Heart left ventricle (tissue), 16 donors: ENCODE measurements around the gene MYH14. TPM values are rescaled to one million over a fixed set of nuclear protein-coding genes. Genes with fewer than 3 reads are reported as not detected.
A peak's percentile ranks its signal among the peaks of the same experiment; 100 is the strongest.

Experiments used
- ATAC-seq, 4 donors: fragments of 200-7000 bp; cut with Tn5 transposase; one replicate each; pipeline ENCODE4 v1.9.1; 2020 to 2022; ENCODE audit warnings: moderate library complexity in 4 of 4, mild to moderate bottlenecking in 3 of 4, moderate number of reproducible peaks in 1 of 4
- DNase-seq, 5 donors: peaks; one replicate each; pipeline ENCODE4 v3.0.0-alpha.2; 2020
- H3K27ac ChIP-seq, 12 donors: fragments of 200-600 bp; sonication (generic) in 4 of 12; one replicate each; pipeline versions ENCODE4 v1.5.0 to v1.8.0; 2016 to 2022; ENCODE audit warnings: mild to moderate bottlenecking in 2 of 12
- H3K27me3 ChIP-seq, 9 donors: fragments of 200-600 bp; sonication (generic) in 2 of 9; one replicate each; pipeline versions ENCODE4 v1.5.1 to v1.8.0; 2016 to 2022; ENCODE audit warnings: mild to moderate bottlenecking in 3 of 9
- H3K36me3 ChIP-seq, 9 donors: fragments of 200-600 bp; sonication (generic) in 2 of 9; one replicate each; pipeline versions ENCODE4 v1.5.0 to v1.8.0; 2018 to 2022; ENCODE audit warnings: mild to moderate bottlenecking in 2 of 9
- H3K4me1 ChIP-seq, 12 donors: fragments of 200-600 bp; sonication (generic) in 4 of 12; one replicate each; pipeline versions ENCODE4 v1.5.0 to v1.8.0; 2016 to 2022; ENCODE audit warnings: mild to moderate bottlenecking in 3 of 12
- H3K4me3 ChIP-seq, 12 donors: fragments of 200-600 bp; sonication (generic) in 4 of 12; one replicate each; pipeline versions ENCODE4 v1.5.0 to v1.8.0; 2017 to 2022; ENCODE audit warnings: mild to moderate bottlenecking in 9 of 12, moderate library complexity in 4 of 12
- H3K9me3 ChIP-seq, 12 donors: fragments of 200-600 bp; sonication (generic) in 4 of 12; one replicate each; pipeline versions ENCODE4 v1.5.0 to v1.8.0; 2016 to 2022; ENCODE audit warnings: mild to moderate bottlenecking in 1 of 12
- POLR2A ChIP-seq, 2 donors: fragments of 450-650 bp; IDR thresholded peaks; one replicate each; pipeline ENCODE4 v1.6.1; 2017; ENCODE audit warnings: antibody characterized with exemption in 2 of 2, mild to moderate bottlenecking in 2 of 2, moderate library complexity in 2 of 2
- WGBS, 4 donors: extraction: QIAGEN DNeasy Blood & Tissue Kit in 2 of 4; methylation state at CpG; one replicate each; pipeline versions ENCODE4 v1.1.5 to v1.1.7; 2013 to 2018; 5-methylcytosine and 5-hydroxymethylcytosine counted together
- intact Hi-C, 10 donors: fragments of 100-400 bp; cut with DNase I; formaldehyde crosslinking; loops; one replicate each; pipeline versions ENCODE4 v1.11.1 to v1.14.2; 2022
- polyA plus RNA-seq, 2 donors: library from polyadenylated mRNA; stranded (reverse); fragments of 200-250 nt; gene quantifications; one replicate each; pipeline ENCODE4 v1.2.3, GENCODE V29; 2013
- total RNA-seq, 9 donors: library from RNA; depleted of rRNA in 2 of 9; stranded (reverse); fragments of >200 nt in 2 of 9; fragmentation: NEBNext Ultra II Directional in 3 of 9; extraction: Animal tissue kit (Norgen Biotek cat#: 25700) in 3 of 9; gene quantifications; one replicate each; pipeline versions ENCODE4 v1.1.0 to v1.2.4, GENCODE V29; 2016 to 2023
- TF ChIP-seq, protein P1 (sequence below), 12 donors: fragments of 200-600 bp; sonication (generic) in 4 of 12; IDR thresholded peaks; one replicate each; pipeline versions ENCODE4 v1.5.0 to v1.8.0; 2018 to 2022; ENCODE audit warnings: antibody characterized with exemption in 12 of 12, mild to moderate bottlenecking in 5 of 12
- donor health status: ischemic (EF 13 %, LVEDD 7.1; RV severe dilation, severe dysfunction).
- donor health status: healthy with polysubstance abuse.
- donor health status: DM: no; HTN: yes; CAD: no.
- donor health status: DM: no; HTN: no; CAD: no.
- donor health status: ischemic (EF 25% LVEDD 6.9; RV normal size, moderate dysfunction).
- donor health status: ischemic (EF 25% LVEDD 5.7; RV mildly dilated, moderate dysfunction).
- donor health status: healthy.
- donor health status: DM: yes; HTN: yes; CAD: no.
- donor health status: ischemic (EF 35%, LVEDD 5.7; RV mildly dilated, moderate dysfunction).
- donor health status: nonischemic (EF 11% LVEDD 7.7; RV severe dilation, severe dysfunction).
- donor health status: DM: yes; HTN: yes; CAD: no.
- donor health status: PGD.
- donor health status: ischemic (EF 29% LVEDD 5.4; RV normal size, mild dysfunction).
- donor health status: nonischemic (EF 23%, LVEDD 6.1; RV moderate dilation, normal function).

Gene MYH14
- total and polyA plus RNA-seq, 11 donors: 45.8 to 132 (median 90.5) TPM

DNA sequence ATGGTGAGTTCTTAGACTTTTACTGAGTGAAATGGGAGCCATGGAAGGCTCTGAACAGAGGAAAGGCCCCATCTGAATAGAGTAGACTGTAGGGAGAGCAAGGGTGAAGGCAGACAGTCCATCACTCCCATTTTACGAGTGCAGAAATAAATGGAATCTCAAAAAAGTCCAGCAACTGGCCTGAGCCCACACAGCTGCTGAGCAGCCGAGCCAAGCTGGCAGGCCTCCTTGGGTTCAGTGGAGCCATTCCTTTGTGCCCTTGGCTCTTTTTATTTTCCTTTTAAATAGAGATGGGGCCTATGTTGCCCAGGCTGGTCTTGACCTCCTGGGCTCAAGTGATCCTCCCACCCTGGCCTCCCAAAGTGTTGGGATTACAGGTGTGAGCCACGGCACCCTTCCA, 1.0 kb upstream of the MYH14 start:
- H3K27me3 ChIP-seq: peaks cover 0 to 45% (median 28%) of the 10 kb centered on the region in 9 donors
- 78 to 87% (median 83%) methylated on average over 3 of the region's 3 CpGs for WGBS, 4 donors
- TF ChIP-seq, protein P1, sequence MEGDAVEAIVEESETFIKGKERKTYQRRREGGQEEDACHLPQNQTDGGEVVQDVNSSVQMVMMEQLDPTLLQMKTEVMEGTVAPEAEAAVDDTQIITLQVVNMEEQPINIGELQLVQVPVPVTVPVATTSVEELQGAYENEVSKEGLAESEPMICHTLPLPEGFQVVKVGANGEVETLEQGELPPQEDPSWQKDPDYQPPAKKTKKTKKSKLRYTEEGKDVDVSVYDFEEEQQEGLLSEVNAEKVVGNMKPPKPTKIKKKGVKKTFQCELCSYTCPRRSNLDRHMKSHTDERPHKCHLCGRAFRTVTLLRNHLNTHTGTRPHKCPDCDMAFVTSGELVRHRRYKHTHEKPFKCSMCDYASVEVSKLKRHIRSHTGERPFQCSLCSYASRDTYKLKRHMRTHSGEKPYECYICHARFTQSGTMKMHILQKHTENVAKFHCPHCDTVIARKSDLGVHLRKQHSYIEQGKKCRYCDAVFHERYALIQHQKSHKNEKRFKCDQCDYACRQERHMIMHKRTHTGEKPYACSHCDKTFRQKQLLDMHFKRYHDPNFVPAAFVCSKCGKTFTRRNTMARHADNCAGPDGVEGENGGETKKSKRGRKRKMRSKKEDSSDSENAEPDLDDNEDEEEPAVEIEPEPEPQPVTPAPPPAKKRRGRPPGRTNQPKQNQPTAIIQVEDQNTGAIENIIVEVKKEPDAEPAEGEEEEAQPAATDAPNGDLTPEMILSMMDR (IDR thresholded peaks at IDR 0.05): no peak
- TF ChIP-seq POLR2A (IDR thresholded peaks at IDR 0.05): no peak

DNA sequence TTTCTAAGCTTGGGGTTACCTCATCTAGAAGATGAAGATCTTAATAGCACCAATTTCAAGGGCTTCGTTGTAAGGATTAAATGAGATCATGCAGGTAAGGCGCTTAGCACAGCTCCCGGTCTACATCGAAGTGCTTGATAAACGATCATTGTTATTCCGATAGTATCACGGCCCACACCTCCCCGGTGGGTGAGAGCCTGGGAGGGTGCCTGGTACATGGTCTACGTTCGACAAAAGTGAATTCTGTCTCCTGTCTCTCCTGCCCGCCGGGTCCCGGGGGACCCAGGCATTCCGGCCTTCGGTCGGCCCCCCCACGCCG, 501 bp upstream of the MYH14 start:
- H3K27me3 ChIP-seq: peaks cover 0 to 47% (median 28%) of the 10 kb centered on the region in 9 donors
- H3K9me3 ChIP-seq: no peaks in the 10 kb centered on the region
- peak overlapping the region in 9 of 12 donors; percentile 17 to 97 (median 51) for H3K27ac ChIP-seq
- peaks cover 0 to 43% (median 17%) of the 10 kb centered on the region in 12 donors for H3K4me1 ChIP-seq
- intact Hi-C loops: no loop called here
- H3K4me3 ChIP-seq: peak overlapping the region; percentile 24 to 86 (median 62)
- no peaks in the 10 kb centered on the region for H3K36me3 ChIP-seq
- ATAC-seq (no peak), DNase-seq (no peak)
- TF ChIP-seq POLR2A (IDR thresholded peaks at IDR 0.05): no peak
- TF ChIP-seq, protein P1 (IDR thresholded peaks at IDR 0.05): no peak
- 5 to 15% (median 9%) methylated on average over 16 to 18 of the region's 18 CpGs for WGBS, 4 donors

More for the DNA sequence above, 1.0 kb upstream of the MYH14 start:
- H3K27ac ChIP-seq: peak overlapping the region in 2 of 12 donors; percentile 68 to 97
- H3K4me3 ChIP-seq: peak overlapping the region in 1 of 12 donors; percentile 61
- H3K9me3 ChIP-seq: no peaks in the 10 kb centered on the region
- ATAC-seq (no peak), DNase-seq (no peak)
- intact Hi-C loops: no loop called here
- peaks cover 0 to 43% (median 17%) of the 10 kb centered on the region in 12 donors for H3K4me1 ChIP-seq
- no peaks in the 10 kb centered on the region for H3K36me3 ChIP-seq

DNA sequence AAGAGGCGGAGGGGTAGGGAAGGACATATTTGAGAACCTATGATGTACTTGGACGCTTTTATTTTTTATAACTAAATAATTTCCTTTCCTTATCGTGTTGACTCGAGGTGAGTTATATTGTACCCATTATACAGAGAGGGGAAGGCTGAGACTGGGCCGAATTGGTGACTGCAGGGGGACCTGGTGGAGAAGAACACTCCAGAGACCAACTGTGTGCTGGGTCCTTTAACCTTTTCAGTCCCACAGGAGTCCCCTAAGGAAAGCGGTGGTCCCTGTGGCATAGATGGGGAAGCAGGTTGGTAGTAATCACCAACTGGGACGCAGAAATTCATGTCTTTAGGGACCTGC, 633 bp downstream of the MYH14 start:
- Histone ChIP-seq H3K27me3 (peaks cover 0 to 47% (median 28%) of the 10 kb centered on the region in 9 donors), H3K36me3 (no peaks in the 10 kb centered on the region), H3K4me3 (peak overlapping the region; percentile 24 to 86 (median 62)), H3K9me3 (no peaks in the 10 kb centered on the region), H3K27ac (peak overlapping the region in 8 of 12 donors; percentile 52 to 97 (median 86)), H3K4me1 (peaks cover 0 to 35% (median 10%) of the 10 kb centered on the region in 12 donors)
- WGBS, 4 donors: 52 to 56% (median 54%) methylated on average over 7 of the region's 7 CpGs
- DNase-seq: no peak
- intact Hi-C loops: no loop called here
- TF ChIP-seq POLR2A (IDR thresholded peaks at IDR 0.05): no peak
- TF ChIP-seq, protein P1 (IDR thresholded peaks at IDR 0.05): no peak
- no peak for ATAC-seq

DNA sequence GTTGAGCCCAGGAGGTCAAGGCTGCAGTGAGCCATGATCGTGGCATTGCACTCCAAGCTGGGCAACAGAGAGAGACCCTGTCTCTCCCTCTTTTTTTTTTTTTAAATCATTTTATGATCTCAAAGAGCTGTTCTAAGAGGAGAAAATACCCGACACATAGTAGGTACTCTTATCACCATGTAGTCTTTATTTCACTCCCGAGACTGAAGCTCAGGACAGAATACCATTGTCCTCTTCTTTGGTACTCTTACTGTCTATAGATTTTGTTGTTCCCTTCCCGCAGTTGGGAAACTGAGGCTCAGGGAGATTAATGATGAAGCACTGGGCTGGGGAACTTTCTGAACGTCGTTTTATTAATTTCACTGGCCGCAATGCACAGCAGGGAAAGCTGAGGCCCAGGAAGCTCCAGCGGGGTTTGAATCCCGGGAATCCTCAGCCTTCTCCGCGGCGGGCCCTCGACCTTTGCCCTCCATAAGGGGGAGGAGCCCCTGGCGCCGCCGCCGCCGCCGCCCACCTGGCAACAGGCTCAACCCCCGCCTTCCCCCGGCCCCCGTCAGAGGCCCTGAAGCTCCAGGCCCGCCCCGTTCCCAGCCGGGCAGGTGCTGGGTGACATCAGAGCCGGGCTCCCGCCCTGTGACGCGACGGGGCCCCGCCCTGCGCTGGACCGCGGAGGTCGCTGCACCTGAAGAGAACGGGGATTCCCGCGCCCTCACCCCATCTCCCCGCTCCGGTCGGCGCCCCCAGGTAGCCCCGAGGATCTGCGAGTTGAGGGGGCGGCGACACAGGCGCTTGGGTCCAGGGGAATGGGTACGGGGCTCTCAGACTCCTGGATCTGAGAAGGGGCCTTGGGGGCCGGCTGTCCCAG, 1.6 kb downstream of the MYH14 start:
- H3K27ac ChIP-seq: peak overlapping the region in 9 of 12 donors; percentile 18 to 97 (median 52)
- peaks cover 0 to 28% (median 5%) of the 10 kb centered on the region in 12 donors for H3K4me1 ChIP-seq
- peak overlapping the region in 11 of 12 donors; percentile 11 to 86 (median 61) for H3K4me3 ChIP-seq
- H3K36me3 ChIP-seq: no peaks in the 10 kb centered on the region
- TF ChIP-seq POLR2A (IDR thresholded peaks at IDR 0.05): no peak
- TF ChIP-seq, protein P1 (IDR thresholded peaks at IDR 0.05): no peak
- intact Hi-C loops: no loop called here
- ATAC-seq (peak; percentile 44 to 70 (median 66)), DNase-seq (peak; percentile 47 to 79 (median 76))
- peaks cover 0 to 47% (median 28%) of the 10 kb centered on the region in 9 donors for H3K27me3 ChIP-seq
- no peaks in the 10 kb centered on the region for H3K9me3 ChIP-seq
- WGBS, 4 donors: 10 to 18% (median 12%) methylated on average over 19 to 49 of the region's 49 CpGs
